Measurements from ENCODE around the gene EPC2. TPM values are rescaled to one million over a fixed set of nuclear protein-coding genes. Genes with fewer than 3 reads are reported as not detected.

EPC2 gene
- total and polyA plus RNA-seq, 2 of the 8 experiments (the other 6 are each of a cell fraction or from before 2014, with no cell fraction given): 16.1 to 25.7 TPM

DNA sequence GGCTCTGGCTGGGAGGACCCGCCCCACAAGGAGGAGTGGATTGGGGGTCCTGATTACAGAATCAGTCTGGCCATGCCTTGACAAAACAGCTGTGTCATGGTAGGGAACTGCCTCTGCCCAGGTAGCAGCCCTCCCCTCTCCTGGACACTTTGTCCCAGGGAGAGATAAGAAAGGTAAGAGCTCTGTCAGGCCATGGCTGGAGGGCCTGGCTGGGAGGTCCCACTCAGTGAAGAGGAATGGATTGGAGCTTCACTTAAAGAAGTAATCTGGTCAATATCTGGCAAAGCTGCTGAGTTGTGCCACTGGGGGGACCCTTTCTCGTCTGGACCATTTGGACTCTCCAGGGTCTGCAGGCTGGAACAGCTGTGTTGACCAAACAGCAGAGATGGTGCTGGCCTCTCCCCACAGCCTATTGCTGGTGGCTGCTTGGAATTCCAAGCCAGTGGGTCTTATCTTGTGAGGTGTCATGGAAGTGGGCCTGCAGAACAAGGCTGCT is 75.4 kb downstream of the EPC2 start (continued):
- TF ChIP-seq CTBP2 (IDR thresholded peaks at IDR 0.05; ENCODE audit: borderline replicate concordance, insufficient read depth, insufficient read length, low read length): no peak
- TF ChIP-seq, protein P1, sequence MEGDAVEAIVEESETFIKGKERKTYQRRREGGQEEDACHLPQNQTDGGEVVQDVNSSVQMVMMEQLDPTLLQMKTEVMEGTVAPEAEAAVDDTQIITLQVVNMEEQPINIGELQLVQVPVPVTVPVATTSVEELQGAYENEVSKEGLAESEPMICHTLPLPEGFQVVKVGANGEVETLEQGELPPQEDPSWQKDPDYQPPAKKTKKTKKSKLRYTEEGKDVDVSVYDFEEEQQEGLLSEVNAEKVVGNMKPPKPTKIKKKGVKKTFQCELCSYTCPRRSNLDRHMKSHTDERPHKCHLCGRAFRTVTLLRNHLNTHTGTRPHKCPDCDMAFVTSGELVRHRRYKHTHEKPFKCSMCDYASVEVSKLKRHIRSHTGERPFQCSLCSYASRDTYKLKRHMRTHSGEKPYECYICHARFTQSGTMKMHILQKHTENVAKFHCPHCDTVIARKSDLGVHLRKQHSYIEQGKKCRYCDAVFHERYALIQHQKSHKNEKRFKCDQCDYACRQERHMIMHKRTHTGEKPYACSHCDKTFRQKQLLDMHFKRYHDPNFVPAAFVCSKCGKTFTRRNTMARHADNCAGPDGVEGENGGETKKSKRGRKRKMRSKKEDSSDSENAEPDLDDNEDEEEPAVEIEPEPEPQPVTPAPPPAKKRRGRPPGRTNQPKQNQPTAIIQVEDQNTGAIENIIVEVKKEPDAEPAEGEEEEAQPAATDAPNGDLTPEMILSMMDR (IDR thresholded peaks at IDR 0.05; ENCODE audit: control extremely low read depth in 1 of 3, insufficient read depth in 1 of 3, low read depth in 1 of 3, low read length in 3 of 3): no peak
- TF ChIP-seq SAP30 (IDR thresholded peaks at IDR 0.05; ENCODE audit: insufficient read depth, insufficient replicate concordance, low read length): no peak
- no peak for TF ChIP-seq RXRA (IDR thresholded peaks at IDR 0.05; ENCODE audit: insufficient read depth, low read depth, low read length)

All from H1 (cell line).